B cell (primary cell): Measurements from ENCODE around the gene PEA15.

Experiments
- CTCF ChIP-seq: fragments of 200-600 bp; IDR thresholded peaks from one replicate; pipeline ENCODE4 v1.8.0; 2022; ENCODE audit warnings: antibody characterized with exemption, mild to moderate bottlenecking
- EZH2 ChIP-seq: IDR thresholded peaks from 2 replicates; pipeline ENCODE4 v1.6.1; 2012; ENCODE audit warnings: borderline replicate concordance, low read depth, mild to moderate bottlenecking, moderate library complexity, low read length; ENCODE audit not compliant: insufficient read depth, poor library complexity, severe bottlenecking

- TF ChIP-seq CTCF (no peak), EZH2 (no peak)
Observed at GRCh38 chr1:160244209-160244608, 39.0 kb downstream of the PEA15 start.
